HG03442 (cell line): ENCODE data around the gene KDM5A.
"Not testable (repeated sequence)": the region's sequence is repeated elsewhere in the genome, so short reads cannot be mapped to it uniquely, and the experiment has no call there.

Experiments used
- ATAC-seq: cut with Tn5 transposase; IDR thresholded peaks from one replicate; pipeline ENCODE4 v1.9.1; 2021; ENCODE audit warnings: mild to moderate bottlenecking, moderate library complexity; ENCODE audit not compliant: unreplicated experiment

KDM5A gene

GRCh38 chr12:334125-334524, 55.0 kb downstream of the KDM5A start:
- no peak for ATAC-seq

DNA sequence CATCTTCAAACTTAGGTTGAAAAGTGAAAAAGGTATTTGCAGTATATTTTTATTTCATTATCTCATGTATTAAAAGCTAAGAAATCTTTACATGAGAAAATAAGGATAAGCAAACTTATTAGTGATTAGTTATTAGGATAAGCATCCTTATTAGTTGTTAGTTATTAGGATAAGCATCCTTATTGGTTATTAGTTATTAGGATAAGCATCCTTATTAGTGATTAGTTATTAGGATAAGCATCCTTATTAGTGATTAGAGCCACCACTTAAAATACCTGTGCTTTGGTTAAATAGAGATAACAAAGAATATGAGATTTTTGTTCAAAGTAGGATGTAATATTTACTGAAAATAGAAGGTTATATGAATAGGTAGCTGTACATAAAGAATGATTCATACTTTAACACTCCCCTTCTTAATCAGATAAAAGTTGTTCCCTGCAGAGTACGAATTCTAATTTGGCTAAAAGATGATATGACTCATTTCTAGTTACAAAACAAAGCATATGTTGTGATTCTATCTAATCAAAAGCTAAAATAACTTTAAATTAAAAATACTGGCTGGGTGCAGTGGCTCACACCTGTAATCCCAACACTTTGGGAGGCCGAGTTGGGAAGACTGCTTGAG, 56.4 kb downstream of the KDM5A start:
- no peak for ATAC-seq

DNA sequence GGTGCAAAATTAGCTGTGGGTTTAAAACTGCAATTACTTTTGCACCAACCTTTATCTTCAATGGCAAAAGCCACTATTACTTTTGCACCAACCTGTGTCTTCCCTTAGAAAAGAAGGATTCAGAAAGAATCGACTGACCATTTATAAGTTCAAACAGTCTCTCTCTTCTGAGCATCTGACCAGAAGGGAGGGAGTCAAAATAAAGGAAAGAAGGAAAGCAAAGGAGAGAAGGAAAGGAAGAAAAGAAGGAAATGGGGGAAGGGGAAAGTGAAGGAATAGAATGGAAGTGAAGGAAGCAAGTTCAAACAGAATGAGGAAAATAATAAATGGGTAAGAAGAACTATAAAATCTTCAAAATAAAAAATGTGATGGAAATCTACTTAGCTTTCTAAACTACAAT, 57.8 kb downstream of the KDM5A start:
- ATAC-seq: no peak

DNA sequence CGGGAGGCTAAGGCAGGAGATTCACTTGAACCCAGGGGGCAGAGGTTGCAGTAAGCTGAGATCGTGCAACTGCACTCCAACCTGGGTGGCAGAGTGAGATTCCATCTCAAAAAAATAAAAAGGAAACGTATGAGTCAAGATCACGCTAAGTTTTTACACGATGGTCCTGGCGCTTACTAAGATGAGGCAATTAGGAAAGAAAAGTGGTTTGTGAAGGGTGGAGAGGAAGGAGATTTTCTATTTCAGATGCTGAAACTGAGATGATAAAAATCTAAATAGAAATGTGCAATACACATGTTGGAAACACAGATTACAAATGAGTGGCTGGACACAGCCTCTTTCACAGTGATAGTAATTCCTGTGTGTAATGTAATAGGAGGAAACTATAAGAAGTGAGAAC, 63.2 kb downstream of the KDM5A start:
- ATAC-seq: no peak

DNA sequence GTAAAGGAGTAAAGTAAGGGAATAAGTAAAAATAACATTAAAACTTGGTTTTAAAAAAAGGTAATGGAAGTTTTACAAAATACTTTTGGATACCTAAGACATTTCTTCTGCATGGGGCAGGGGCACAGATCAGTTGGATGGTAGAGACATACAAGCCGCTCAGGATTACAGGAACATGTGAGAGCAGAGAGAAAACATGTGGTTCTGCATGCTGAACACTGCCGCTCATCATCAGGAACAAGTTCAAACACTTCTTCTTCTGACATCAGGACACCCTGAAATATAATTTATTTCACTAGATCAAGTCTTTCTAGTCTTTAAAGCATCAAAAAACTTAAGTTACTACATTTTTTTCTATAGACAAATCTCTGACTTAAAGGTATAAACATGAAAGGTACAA, 65.6 kb downstream of the KDM5A start:
- ATAC-seq: no peak

- ATAC-seq: no peak
Observed at GRCh38 chr12:321606-322326, 67.4 kb downstream of the KDM5A start.

GRCh38 chr12:318759-319515, 70.2 kb downstream of the KDM5A start:
- ATAC-seq: no peak

- ATAC-seq: no peak
Observed at GRCh38 chr12:308511-308910, 80.6 kb downstream of the KDM5A start.

DNA sequence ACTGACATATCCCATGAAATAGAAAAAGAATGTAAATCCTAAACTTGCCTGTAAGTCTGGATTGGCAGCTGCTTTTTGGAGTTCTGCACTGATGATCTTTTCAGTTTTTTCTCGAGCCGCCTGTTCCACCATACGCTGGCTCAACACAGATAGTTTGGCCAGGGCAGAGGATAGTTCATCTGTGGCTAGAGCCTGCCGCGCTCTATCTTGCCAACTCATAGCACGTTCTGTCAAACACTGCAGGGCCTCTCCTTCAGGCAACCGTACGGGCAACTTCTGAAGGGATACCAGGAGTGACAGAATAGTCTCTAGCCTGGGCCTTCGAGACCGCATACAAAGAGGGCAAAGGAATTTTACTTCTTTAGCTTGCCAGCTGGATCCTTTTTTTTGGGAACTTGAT, 81.7 kb downstream of the KDM5A start:
- no peak for ATAC-seq

- ATAC-seq: no peak
Observed at GRCh38 chr12:304805-305204, 84.3 kb downstream of the KDM5A start.

DNA sequence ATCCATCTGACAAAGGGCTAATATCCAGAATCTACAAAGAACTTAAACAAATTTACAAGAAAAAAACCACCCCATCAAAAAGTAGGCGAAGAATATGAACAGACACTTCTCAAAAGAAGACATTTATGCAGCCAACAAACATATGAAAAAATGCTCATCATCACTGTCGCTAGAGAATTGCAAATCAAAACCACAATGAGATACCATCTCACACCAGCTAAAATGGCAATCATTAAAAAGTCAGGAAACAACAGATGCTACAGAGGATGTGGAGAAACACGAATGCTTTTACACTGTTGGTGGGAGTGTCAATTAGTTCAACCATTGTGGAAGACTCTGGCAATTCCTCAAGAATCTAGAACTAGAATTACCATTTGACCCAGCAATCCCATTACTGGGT, 86.4 kb downstream of the KDM5A start:
- ATAC-seq: not testable (repeated sequence)

- ATAC-seq: not testable (repeated sequence)
Observed at GRCh38 chr12:300166-300565, 89.0 kb downstream of the KDM5A start.

DNA sequence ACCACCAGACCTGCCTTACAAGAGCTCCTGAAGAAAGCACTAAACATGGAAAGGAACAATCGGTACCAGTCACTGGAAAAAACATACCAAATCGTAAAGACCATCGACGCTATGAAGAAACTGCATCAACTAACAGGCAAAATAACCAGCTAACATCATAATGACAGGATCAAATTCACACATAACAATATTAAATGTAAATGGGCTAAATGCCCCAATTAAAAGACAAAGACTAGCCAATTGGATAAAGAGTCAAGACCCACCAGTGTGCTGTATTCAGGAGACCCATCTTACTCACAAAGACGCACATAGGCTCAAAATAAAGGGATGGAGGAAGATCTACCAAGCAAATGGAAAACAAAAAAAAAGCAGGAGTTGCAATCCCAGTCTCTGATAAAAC, 89.6 kb downstream of the KDM5A start:
- ATAC-seq: not testable (repeated sequence)

- not testable (repeated sequence) for ATAC-seq
Observed at GRCh38 chr12:298059-298458, 91.1 kb downstream of the KDM5A start.

DNA sequence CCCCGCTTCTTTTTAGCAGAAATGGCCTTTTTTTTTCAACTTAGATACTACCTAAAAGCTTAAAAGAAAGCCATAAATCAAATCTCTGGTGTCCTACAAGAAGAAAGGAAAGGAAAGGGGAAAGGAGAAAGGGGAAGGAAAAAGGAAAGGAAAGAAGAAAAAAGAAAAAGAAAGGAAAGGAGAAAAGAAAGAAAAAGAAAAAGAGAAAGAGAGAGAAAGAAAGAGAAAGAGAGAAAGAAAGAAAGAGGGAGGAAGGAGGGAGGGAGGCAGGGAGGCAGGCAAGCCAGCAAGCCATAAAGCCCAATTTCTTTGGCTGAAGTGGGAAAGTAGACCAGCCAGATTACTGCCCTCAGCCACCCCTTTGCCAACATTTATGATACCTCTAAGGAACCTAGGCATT, 94.0 kb downstream of the KDM5A start:
- ATAC-seq: no peak

DNA sequence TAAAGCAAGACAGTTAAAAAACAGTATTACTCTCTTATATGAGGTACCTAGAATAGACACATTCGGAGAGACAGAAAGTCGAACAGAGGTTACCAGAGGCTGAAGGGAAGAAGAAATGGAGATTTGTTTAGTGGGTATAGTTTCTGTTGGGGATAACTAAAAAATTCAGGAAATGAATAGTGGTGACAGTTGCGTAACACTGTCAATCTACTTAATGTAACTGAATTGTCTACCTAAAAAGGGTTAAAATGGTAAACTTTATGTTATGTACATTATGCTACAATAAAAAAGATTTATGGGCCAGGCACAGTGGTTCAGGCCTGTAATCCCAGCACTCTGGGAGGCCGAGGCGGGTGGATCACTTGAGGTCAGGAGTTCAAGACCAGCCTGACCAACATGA, 95.9 kb downstream of the KDM5A start:
- no peak for ATAC-seq

- ATAC-seq: no peak
Observed at GRCh38 chr12:292186-292585, 96.9 kb downstream of the KDM5A start.

DNA sequence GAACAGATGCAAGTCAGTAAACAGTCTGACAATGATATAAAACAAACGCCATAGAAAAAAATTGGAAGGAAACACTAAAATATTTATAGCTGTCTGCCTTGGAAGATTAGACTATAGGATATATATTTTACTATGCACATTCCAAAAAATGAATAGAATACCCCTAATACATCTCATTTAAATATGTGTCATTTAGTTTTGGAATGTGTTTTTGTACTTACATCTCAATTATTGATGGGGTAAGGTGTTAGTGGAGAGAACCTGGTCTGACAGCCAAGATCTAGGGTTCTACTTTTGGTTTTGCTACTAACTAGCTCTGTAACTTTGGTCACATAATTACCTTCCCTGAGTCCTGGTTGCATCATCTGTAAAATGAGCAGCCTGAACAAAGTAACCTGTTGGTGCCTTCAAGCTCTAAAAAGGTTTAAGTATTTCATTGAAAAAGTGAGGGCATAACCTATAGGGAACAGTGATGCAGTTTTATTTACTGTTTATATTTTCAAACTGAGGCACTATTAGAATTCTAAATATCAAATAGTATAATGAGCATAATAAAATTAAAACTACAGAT, 97.9 kb downstream of the KDM5A start:
- no peak for ATAC-seq

GRCh38 chr12:288687-289086, 100.4 kb downstream of the KDM5A start:
- no peak for ATAC-seq

- ATAC-seq: no peak
Observed at GRCh38 chr12:286531-287300, 102.4 kb downstream of the KDM5A start.

- no peak for ATAC-seq
Observed at GRCh38 chr12:278046-278445, 111.1 kb downstream of the KDM5A start.
